H1 (cell line): Measurements from ENCODE around the gene CASP4. TPM values are rescaled to one million over a fixed set of nuclear protein-coding genes. Genes with fewer than 3 reads are reported as not detected.

Source experiments
- CTCF ChIA-PET: fragments of 300-600 bp; sonication (Branson Sonifier 250); formaldehyde crosslinking; loops from one replicate; lab custom pipeline; 2021; ENCODE audit not compliant: partially characterized antibody; lab: Charles Lee
- POLR2A ChIA-PET: fragments of 300-600 bp; sonication (Branson Sonifier 250); formaldehyde crosslinking; loops from one replicate; lab custom pipeline; 2021; ENCODE audit warnings: inconsistent platforms; ENCODE audit not compliant: partially characterized antibody; lab: Charles Lee
- DNase-seq, 2 experiments: peaks; one replicate each; pipeline versions ENCODE4 v3.0.0 to v3.0.0-alpha.2; 2010 to 2022; ENCODE audit warnings: low spot score in 2 of 2, low read depth in 1 of 2, mixed read lengths in 1 of 2
- FAIRE-seq: peaks from 2 replicates; lab custom pipeline; 2011; peaks lifted over from hg19 to GRCh38; lab: Jason Lieb, UNC
- H2AFZ ChIP-seq: 2 replicates; pipeline ENCODE4 v1.8.1; 2012; ENCODE audit warnings: low read length, inconsistent platforms
- H2AK5ac ChIP-seq: 2 replicates; pipeline ENCODE4 v1.6.1; 2013; ENCODE audit warnings: low read depth, low read length
- H2BK120ac ChIP-seq: replicated peaks from 2 replicates; pipeline ENCODE3; 2013; ENCODE audit warnings: low read depth, low read length, inconsistent platforms
- H2BK12ac ChIP-seq: 2 replicates; pipeline ENCODE4 v1.6.1; 2013; ENCODE audit warnings: low read depth, low read length
- H2BK15ac ChIP-seq: 2 replicates; pipeline ENCODE4 v1.6.1; 2013; ENCODE audit warnings: low read length
- H2BK20ac ChIP-seq: 2 replicates; pipeline ENCODE4 v1.6.1; 2013; ENCODE audit warnings: low read length
- H2BK5ac ChIP-seq: 2 replicates; pipeline ENCODE4 v1.6.1; 2013; ENCODE audit warnings: low read depth, low read length
- H3K14ac ChIP-seq: 2 replicates; pipeline ENCODE4 v1.6.1; 2013; ENCODE audit warnings: inconsistent platforms; ENCODE audit not compliant: insufficient read length
- H3K18ac ChIP-seq: 2 replicates; pipeline ENCODE4 v1.6.1; 2013; ENCODE audit warnings: low read length; ENCODE audit errors: extremely low read depth
- H3K23ac ChIP-seq: 2 replicates; pipeline ENCODE4 v1.6.1; 2013; ENCODE audit warnings: inconsistent platforms; ENCODE audit not compliant: insufficient read length
- H3K23me2 ChIP-seq: 2 replicates; pipeline ENCODE4 v1.6.1; 2013; ENCODE audit warnings: low read depth, low read length
- H3K27ac ChIP-seq: 2 replicates; pipeline ENCODE4 v1.6.1; 2011; ENCODE audit warnings: low read depth, low read length, inconsistent platforms
- H3K27me3 ChIP-seq, 4 experiments: replicated peaks in 1 of 4; 1 replicate in 1 of 4; 2 replicates in 3 of 4; pipeline versions ENCODE4 v1.6.1 to v1.8.1; 2011 to 2013; ENCODE audit warnings: low read length in 3 of 4, mild to moderate bottlenecking in 3 of 4, inconsistent platforms in 2 of 4, mixed read lengths in 2 of 4, moderate library complexity in 1 of 4; ENCODE audit not compliant: control insufficient read depth in 3 of 4, insufficient read depth in 3 of 4; ENCODE audit errors: extremely low read depth in 1 of 4
- H3K36me3 ChIP-seq, 4 experiments: 2 replicates each; pipeline versions ENCODE4 v1.6.1 to v1.8.1; 2011 to 2013; ENCODE audit warnings: mild to moderate bottlenecking in 4 of 4, low read length in 3 of 4, moderate library complexity in 2 of 4, control low read depth in 1 of 4, inconsistent platforms in 1 of 4; ENCODE audit not compliant: insufficient read depth in 4 of 4, control insufficient read depth in 2 of 4
- H3K4ac ChIP-seq: replicated peaks from 2 replicates; pipeline ENCODE3; 2013; ENCODE audit warnings: low read length, low read depth, mixed read lengths, inconsistent platforms; ENCODE audit not compliant: insufficient read length
- H3K4me1 ChIP-seq, 4 experiments: replicated peaks in 1 of 4; 1 replicate in 1 of 4; 2 replicates in 3 of 4; pipeline versions ENCODE4 v1.6.1 to v1.8.1; 2011 to 2013; ENCODE audit warnings: low read length in 3 of 4, inconsistent platforms in 2 of 4, mixed read lengths in 1 of 4; ENCODE audit not compliant: insufficient read depth in 4 of 4, control insufficient read depth in 3 of 4
- H3K4me2 ChIP-seq, 2 experiments: 2 replicates each; pipeline versions ENCODE4 v1.6.1 to v1.8.1; 2011 to 2013; ENCODE audit warnings: low read depth in 2 of 2, low read length in 2 of 2, control low read depth in 1 of 2, inconsistent platforms in 1 of 2, mild to moderate bottlenecking in 1 of 2; ENCODE audit not compliant: insufficient read depth in 1 of 2
- H3K4me3 ChIP-seq, 4 experiments: fragments of 200-600, 300-600 bp in 1 of 4; sonication (generic), shearing (Covaris generic), sonication (Bioruptor Twin) in 1 of 4; 2 replicates each; pipeline versions ENCODE4 v1.5.1 to v1.8.1; 2011 to 2016; ENCODE audit warnings: low read length in 4 of 4, low read depth in 3 of 4, control low read depth in 2 of 4, inconsistent platforms in 2 of 4, mild to moderate bottlenecking in 2 of 4, mixed read lengths in 1 of 4, moderate library complexity in 1 of 4; ENCODE audit not compliant: insufficient read depth in 2 of 4; ENCODE audit errors: extremely low read depth in 1 of 4
- H3K56ac ChIP-seq: replicated peaks from 2 replicates; pipeline ENCODE3; 2013; ENCODE audit warnings: low read depth, mild to moderate bottlenecking, mixed read lengths, low read length, inconsistent platforms; ENCODE audit not compliant: insufficient read length
- H3K79me1 ChIP-seq: 2 replicates; pipeline ENCODE4 v1.6.1; 2013; ENCODE audit warnings: low read depth, low read length, control low read depth
- H3K79me2 ChIP-seq, 2 experiments: 2 replicates each; pipeline versions ENCODE4 v1.6.1 to v1.8.1; 2012 to 2013; ENCODE audit warnings: low read length in 2 of 2, mild to moderate bottlenecking in 2 of 2, inconsistent platforms in 1 of 2; ENCODE audit not compliant: insufficient read depth in 2 of 2, control insufficient read depth in 1 of 2
- H3K9ac ChIP-seq, 4 experiments: replicated peaks in 1 of 4; 1 replicate in 1 of 4; 2 replicates in 3 of 4; pipeline versions ENCODE4 v1.6.1 to v1.8.1; 2011 to 2013; ENCODE audit warnings: low read depth in 3 of 4, low read length in 3 of 4, control low read depth in 2 of 4, mild to moderate bottlenecking in 2 of 4, moderate library complexity in 2 of 4, inconsistent platforms in 1 of 4; ENCODE audit errors: extremely low read depth in 1 of 4
- H3K9me3 ChIP-seq, 2 experiments: 2 replicates each; pipeline versions ENCODE4 v1.6.1 to v1.8.1; 2012 to 2013; ENCODE audit warnings: mild to moderate bottlenecking in 2 of 2, moderate library complexity in 2 of 2, control low read depth in 1 of 2, inconsistent platforms in 1 of 2, low read depth in 1 of 2, low read length in 1 of 2, mixed read lengths in 1 of 2; ENCODE audit not compliant: insufficient read depth in 2 of 2
- H4K20me1 ChIP-seq, 2 experiments: replicated peaks in 1 of 2; 2 replicates each; pipeline versions ENCODE3 to v1.8.1; 2011 to 2013; ENCODE audit warnings: inconsistent platforms in 2 of 2, low read length in 2 of 2, mild to moderate bottlenecking in 1 of 2; ENCODE audit not compliant: insufficient read depth in 2 of 2, control insufficient read depth in 1 of 2
- H4K5ac ChIP-seq: 2 replicates; pipeline ENCODE4 v1.6.1; 2013; ENCODE audit warnings: low read length, low read depth, mixed read lengths, inconsistent platforms; ENCODE audit not compliant: insufficient read length
- H4K8ac ChIP-seq: 2 replicates; pipeline ENCODE4 v1.8.0; 2013; ENCODE audit warnings: mild to moderate bottlenecking, moderate library complexity, low read length, inconsistent platforms; ENCODE audit not compliant: insufficient read depth; ENCODE audit errors: extremely low read depth
- H4K91ac ChIP-seq: replicated peaks from 2 replicates; pipeline ENCODE3; 2013; ENCODE audit warnings: low read length, mixed read lengths, inconsistent platforms; ENCODE audit not compliant: insufficient read length
- BRCA1 ChIP-seq: IDR thresholded peaks from 2 replicates; pipeline ENCODE4 v1.6.1; 2012; ENCODE audit warnings: low read depth, low read length, improper control_type of control experiment
- CBX8 ChIP-seq: fragments of 300-800, 300-1000 bp; sonication (generic); IDR thresholded peaks from 2 replicates; pipeline ENCODE4 v1.7.1; 2016; ENCODE audit warnings: low read depth, low read length, borderline replicate concordance
- CEBPB ChIP-seq: IDR thresholded peaks from 2 replicates; pipeline ENCODE4 v1.6.1; 2012; ENCODE audit warnings: low read depth, low read length
- CTCF ChIP-seq, 3 experiments: IDR thresholded peaks; 1 replicate in 2 of 3; 2 replicates in 1 of 3; pipeline versions ENCODE4 v1.5.1 to v1.6.1; 2011; ENCODE audit warnings: low read length in 3 of 3, mild to moderate bottlenecking in 3 of 3, inconsistent platforms in 2 of 3, low read depth in 1 of 3, moderate library complexity in 1 of 3; ENCODE audit not compliant: insufficient read depth in 1 of 3; ENCODE audit errors: control extremely low read depth in 1 of 3
- EP300 ChIP-seq, 2 experiments: IDR thresholded peaks; 1 replicate in 1 of 2; 2 replicates in 1 of 2; pipeline ENCODE4 v1.6.1; 2011 to 2012; ENCODE audit warnings: low read depth in 2 of 2, low read length in 2 of 2, mild to moderate bottlenecking in 2 of 2, borderline replicate concordance in 1 of 2, inconsistent platforms in 1 of 2, moderate library complexity in 1 of 2
- JUND ChIP-seq: IDR thresholded peaks from 2 replicates; pipeline ENCODE4 v1.6.1; 2011; ENCODE audit warnings: mild to moderate bottlenecking, improper control_type of control experiment, low read length
- KDM5A ChIP-seq: fragments of 200-600 bp; IDR thresholded peaks from 2 replicates; pipeline ENCODE4 v1.7.1; 2012; ENCODE audit warnings: mild to moderate bottlenecking, low read length, inconsistent platforms, mixed read lengths
- MAX ChIP-seq: IDR thresholded peaks from 2 replicates; pipeline ENCODE4 v1.6.1; 2012; ENCODE audit warnings: inconsistent platforms
- POLR2AphosphoS5 ChIP-seq: IDR thresholded peaks from 2 replicates; pipeline ENCODE4 v1.6.1; 2011; ENCODE audit warnings: low read depth, low read length
- RBBP5 ChIP-seq: IDR thresholded peaks from 2 replicates; pipeline ENCODE4 v1.7.1; 2012; ENCODE audit warnings: low read depth, mild to moderate bottlenecking, inconsistent platforms, low read length, moderate library complexity, borderline replicate concordance
- SRF ChIP-seq: IDR thresholded peaks from 2 replicates; pipeline ENCODE4 v1.6.1; 2011; ENCODE audit warnings: mild to moderate bottlenecking, low read depth, low read length, moderate library complexity
- TBP ChIP-seq: IDR thresholded peaks from 2 replicates; pipeline ENCODE4 v1.6.1; 2011; ENCODE audit warnings: low read depth, low read length, improper control_type of control experiment
- WGBS, 2 experiments: shearing (Covaris generic) in 1 of 2; methylation state at CpG; one replicate each; pipeline versions ENCODE4 v1.1.6 to v1.1.7; 2013 to 2015; ENCODE audit warnings: low lambda C conversion rate in 2 of 2, mixed read lengths in 2 of 2, inconsistent platforms in 1 of 2, low coverage in 1 of 2, missing lambda C conversion rate in 1 of 2; ENCODE audit not compliant: insufficient replicate concordance in 2 of 2, insufficient coverage in 1 of 2, insufficient read length in 1 of 2; ENCODE audit errors: extremely low coverage in 1 of 2, missing lambda C conversion rate in 1 of 2; 5-methylcytosine and 5-hydroxymethylcytosine counted together
- polyA plus RNA-seq, 7 experiments: library from polyadenylated mRNA; depleted of rRNA in 3 of 7; stranded (reverse) in 5 of 7; unstranded in 2 of 7; fragments of >200 nt in 5 of 7; fragments of 200-250 nt in 2 of 7; gene quantifications; 1 replicate in 5 of 7; 2 replicates in 1 of 7; 4 replicates in 1 of 7; pipeline versions ENCODE4 v1.2.1 to v1.2.3, GENCODE V29; 2011 to 2013; ENCODE audit warnings: missing spikeins in 2 of 7, mixed read lengths in 2 of 7
- total RNA-seq: library from RNA; stranded (reverse); fragmentation: NEBNext Ultra II Directional; extraction: Animal tissue kit (Norgen Biotek cat#: 25700); gene quantifications from 2 replicates; pipeline ENCODE4 v1.2.1, GENCODE V29; 2021

Gene CASP4
- total and polyA plus RNA-seq, 2 of the 8 experiments (the other 6 are each of a cell fraction or from before 2014, with no cell fraction given), result 0.09 TPM; not detected in 1

- Histone ChIP-seq H2BK20ac (no peak overlapping the region), H3K23me2 (no peaks in the 10 kb centered on the region), H3K4me1 (no peaks in the 10 kb centered on the region), H2BK5ac (no peak overlapping the region), H3K79me1 (no peaks in the 10 kb centered on the region), H4K8ac (no peak overlapping the region), H4K20me1 (no peaks in the 10 kb centered on the region), H2BK15ac (no peak overlapping the region), H3K4me3 (no peak overlapping the region), H3K18ac (no peak overlapping the region), H2AFZ (no peak overlapping the region; the same call in 1 of the 2 replicates), H3K56ac (no peak overlapping the region), H3K27ac (no peak overlapping the region), H3K36me3 (no peaks in the 10 kb centered on the region), H3K9ac (no peak overlapping the region), H4K91ac (no peak overlapping the region), H2BK12ac (no peak overlapping the region), H3K4me2 (no peak overlapping the region), H3K4ac (no peak overlapping the region), H3K9me3 (no peaks in the 10 kb centered on the region; a peak in 1 of 4 replicates), H3K27me3 (peaks cover 0 to 1% (median 0%) of the 10 kb centered on the region in 4 experiments; a peak in 1 of 7 replicates), H3K14ac (no peak overlapping the region), H3K79me2 (no peaks in the 10 kb centered on the region), H4K5ac (no peak overlapping the region), H2BK120ac (no peak overlapping the region), H2AK5ac (no peak overlapping the region), H3K23ac (no peak overlapping the region)
- CTCF ChIA-PET, result interaction anchor here (1.2 kb wide), 2 partner anchors 21 to 52 kb away, joined by 3 to 6 read pairs; no protein-coding TSS in a partner anchor
- 96% methylated on average over 6 of the region's 6 CpGs; no CpG with 5 or more reads in 1 of the 2 experiments for WGBS, 2 experiments
- no peak for DNase-seq
- FAIRE-seq, result no peak
- POLR2A ChIA-PET, result no interaction called here
- TF ChIP-seq CBX8 (no peak), KDM5A (no peak), TBP (no peak), CTCF (IDR thresholded peaks at IDR 0.05; ENCODE audit: control extremely low read depth in 1 of 3, insufficient read depth in 1 of 3, low read depth in 1 of 3, low read length in 3 of 3) (no peak), JUND (no peak), BRCA1 (no peak), POLR2AphosphoS5 (no peak), EP300 (IDR thresholded peaks at IDR 0.05; ENCODE audit: borderline replicate concordance in 1 of 2, low read depth in 2 of 2, low read length in 2 of 2) (no peak), MAX (no peak), SRF (no peak), RBBP5 (no peak), CEBPB (no peak)
These were observed 42.5 kb downstream of the CASP4 start for GRCh38 chr11:104925850-104926249.
